ENCODE results near the gene SLIT3. TPM values are rescaled to one million over a fixed set of nuclear protein-coding genes. Genes with fewer than 3 reads are reported as not detected.

The SLIT3 gene
- total and polyA plus RNA-seq, 2 donors (not counting 3 experiments of a cell fraction or from before 2014, with no cell fraction given) = 0.90 to 1.0 TPM

DNA sequence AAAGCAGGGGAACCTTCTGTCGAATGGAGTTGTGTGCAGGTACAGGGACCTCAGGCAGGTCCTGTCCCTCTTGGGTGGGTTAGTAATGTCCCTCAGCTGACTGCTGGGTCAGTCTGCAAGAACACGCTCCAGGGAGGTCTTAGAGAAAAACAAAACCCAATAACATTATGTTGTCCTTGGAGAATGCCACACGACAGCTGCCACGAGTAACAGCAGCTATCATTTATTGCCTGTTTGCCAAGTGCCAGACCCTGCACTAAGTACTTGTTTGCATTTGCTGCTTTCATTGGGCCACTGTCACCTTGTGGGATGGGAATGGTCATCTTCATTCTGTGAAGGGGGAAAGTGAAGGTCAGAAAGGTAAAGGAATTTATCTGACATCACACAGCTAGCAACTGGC lies 310.3 kb downstream of the SLIT3 start:
- Histone ChIP-seq H3K4me3 (replicated peaks in 1 of 3; ENCODE audit: insufficient read depth in 1 of 3, low read depth in 1 of 3, low read length in 3 of 3) (no peak overlapping the region), H3K79me2 (ENCODE audit: control insufficient read depth, insufficient read depth, low read length) (no peaks in the 10 kb centered on the region), H3K4me2 (ENCODE audit: insufficient read depth, low read length) (no peak overlapping the region), H3K9ac (replicated peaks; ENCODE audit: extremely low read depth, insufficient read depth, low read length) (no peak overlapping the region), H3K9me1 (replicated peaks; ENCODE audit: control insufficient read depth, extremely low read depth, insufficient read depth, low read length) (no peaks in the 10 kb centered on the region), H3K9me3 (replicated peaks; ENCODE audit: control insufficient read depth, insufficient read depth, low read length) (no peaks in the 10 kb centered on the region), H3K4me1 (ENCODE audit: control insufficient read depth, extremely low read depth, insufficient read depth, low read length) (no peaks in the 10 kb centered on the region), H4K20me1 (replicated peaks; ENCODE audit: control insufficient read depth, extremely low read depth, insufficient read depth, low read length) (no peaks in the 10 kb centered on the region), H2AFZ (ENCODE audit: low read depth, low read length) (no peak overlapping the region), H3K27ac (ENCODE audit: insufficient read depth, low read depth, low read length) (no peak overlapping the region), H3K36me3 (ENCODE audit: control insufficient read depth in 2 of 2, extremely low read depth in 1 of 2, insufficient read depth in 2 of 2, low read length in 2 of 2) (no peaks in the 10 kb centered on the region), H3K27me3 (ENCODE audit: control insufficient read depth in 2 of 2, insufficient read depth in 2 of 2, low read length in 2 of 2) (peaks cover 0 to 6% of the 10 kb centered on the region in 2 experiments)
- FAIRE-seq = no peak
- DNase-seq (ENCODE audit: low read depth, low spot score) = no peak
- no peak for TF ChIP-seq POLR2AphosphoS5 (IDR thresholded peaks at IDR 0.05; ENCODE audit: insufficient read depth, low read depth, low read length)
- no peak for TF ChIP-seq MAX (IDR thresholded peaks at IDR 0.05; ENCODE audit: insufficient read depth, insufficient read length)
- TF ChIP-seq FOS (IDR thresholded peaks at IDR 0.05; ENCODE audit: borderline replicate concordance, insufficient read depth, low read length) = no peak
- TF ChIP-seq CTCF (IDR thresholded peaks at IDR 0.05; ENCODE audit: extremely low read depth in 1 of 2, insufficient read depth in 1 of 2, low read depth in 1 of 2, low read length in 2 of 2) = no peak
- TF ChIP-seq JUN (IDR thresholded peaks at IDR 0.05; ENCODE audit: borderline replicate concordance, insufficient read depth, insufficient read length, low read depth) = no peak
- no peak for TF ChIP-seq GATA2 (IDR thresholded peaks at IDR 0.05; ENCODE audit: insufficient read depth, insufficient read length, low read depth, low read length)
- no peak for TF ChIP-seq MYC (IDR thresholded peaks at IDR 0.05; ENCODE audit: low read depth, low read length)
- no peak for TF ChIP-seq POLR2A (IDR thresholded peaks at IDR 0.05; ENCODE audit: low read depth, low read length)
- TF ChIP-seq EZH2 (IDR thresholded peaks at IDR 0.05; ENCODE audit: borderline replicate concordance, low read depth, low read length, severe bottlenecking) = no peak
- ChIA-PET POLR2A (no interaction called here), CTCF (interaction anchor here (1.5 to 5.5 kb wide), 3 partner anchors 15 to 588 kb away, joined by 3 to 92 read pairs (median 81); no protein-coding TSS in a partner anchor)
- BruUV-seq (replicated peaks) = no TSS peak
- intact Hi-C loops (cut with micrococcal nuclease) (no loop called here), dilution Hi-C loops (cut with MboI; ENCODE audit: extremely low pct_ligation_motif_present, low sequenced_read_pairs) (no loop called here)
